Suprapubic skin (tissue), 4 donors: ENCODE results near the gene MOB3A.
A peak's percentile ranks its signal among the peaks of the same experiment; 100 is the strongest.

Source experiments
- CTCF ChIP-seq, 2 donors: fragments of 200-600 bp in 1 of 2; fragments of 450-650 bp in 1 of 2; sonication (generic) in 1 of 2; IDR thresholded peaks; one replicate each; pipeline ENCODE4 v1.5.1; 2016 to 2019; ENCODE audit warnings: antibody characterized with exemption in 2 of 2, mild to moderate bottlenecking in 1 of 2, moderate library complexity in 1 of 2
- EP300 ChIP-seq: sonication (generic); formaldehyde crosslinking; IDR thresholded peaks from one replicate; pipeline ENCODE4 v1.6.1; 2017; ENCODE audit warnings: antibody characterized with exemption
- POLR2A ChIP-seq, 2 donors: fragments of 450-650 bp; IDR thresholded peaks; one replicate each; pipeline ENCODE4 v1.6.1; 2017; ENCODE audit warnings: antibody characterized with exemption in 2 of 2, mild to moderate bottlenecking in 2 of 2, moderate library complexity in 2 of 2
- POLR2AphosphoS5 ChIP-seq, 3 donors: sonication (generic); formaldehyde crosslinking; IDR thresholded peaks; one replicate each; pipeline ENCODE4 v1.6.1; 2017; ENCODE audit warnings: antibody characterized with exemption in 3 of 3

GRCh38 chr19:2096034-2096479, at the start of gene MOB3A:
- no peak for TF ChIP-seq EP300
- peak in 1 of 2 donors; percentile 75 for TF ChIP-seq POLR2A (IDR thresholded peaks at IDR 0.05)
- TF ChIP-seq CTCF (IDR thresholded peaks at IDR 0.05): peak; percentile 26 to 50
- peak; percentile 42 to 93 (median 76) for TF ChIP-seq POLR2AphosphoS5 (IDR thresholded peaks at IDR 0.05)
